NT2/D1 (cell line): ENCODE measurements around the gene PTRH1.

Source experiments
- DNase-seq: peaks from one replicate; pipeline ENCODE4 v3.0.0-alpha.2; 2011; ENCODE audit warnings: low read depth, low spot score
- H3K27me3 ChIP-seq: 2 replicates; pipeline ENCODE4 v1.6.0; 2011; ENCODE audit warnings: mild to moderate bottlenecking; ENCODE audit not compliant: insufficient read length, insufficient read depth
- H3K36me3 ChIP-seq: 2 replicates; pipeline ENCODE4 v1.6.1; 2011; ENCODE audit warnings: mild to moderate bottlenecking, low read length, mixed read lengths; ENCODE audit not compliant: insufficient read depth, insufficient read length
- H3K4me1 ChIP-seq: 2 replicates; pipeline ENCODE4 v1.5.1; 2011; ENCODE audit not compliant: insufficient read depth, insufficient read length
- H3K4me3 ChIP-seq: 2 replicates; pipeline ENCODE4 v1.5.1; 2011; ENCODE audit warnings: low read depth; ENCODE audit not compliant: insufficient read length
- H3K9ac ChIP-seq: 2 replicates; pipeline ENCODE4 v1.6.0; 2011; ENCODE audit warnings: low read depth; ENCODE audit not compliant: insufficient read length
- H3K9me3 ChIP-seq: 2 replicates; pipeline ENCODE4 v1.5.1; 2011; ENCODE audit warnings: mild to moderate bottlenecking, low read length; ENCODE audit not compliant: insufficient read depth
- SUZ12 ChIP-seq: IDR thresholded peaks from 2 replicates; pipeline ENCODE4 v1.6.1; 2011; ENCODE audit not compliant: insufficient read length, insufficient read depth; ENCODE audit errors: extremely low read depth
- YY1 ChIP-seq: IDR thresholded peaks from 2 replicates; pipeline ENCODE4 v1.6.1; 2011; ENCODE audit not compliant: insufficient read length, insufficient read depth
- ZNF274 ChIP-seq: IDR thresholded peaks from 2 replicates; pipeline ENCODE4 v1.6.1; 2011; ENCODE audit warnings: mild to moderate bottlenecking, low read depth, low read length

The PTRH1 gene

GRCh38 chr9:127698985-127699670 lies 16.3 kb downstream of the PTRH1 start:
- peak overlapping the region; percentile 56 for H3K4me3 ChIP-seq
- peak; percentile 95 for DNase-seq
- peak overlapping the region; percentile 84 for H3K9ac ChIP-seq
- H3K9me3 ChIP-seq: no peaks in the 10 kb centered on the region
- H3K4me1 ChIP-seq: no peaks in the 10 kb centered on the region
- no peaks in the 10 kb centered on the region for H3K36me3 ChIP-seq
- TF ChIP-seq ZNF274 (no peak), SUZ12 (no peak), YY1 (no peak)
- H3K27me3 ChIP-seq: no peaks in the 10 kb centered on the region

GRCh38 chr9:127698386-127698785 lies 17.1 kb downstream of the PTRH1 start:
- no peak for DNase-seq
- Histone ChIP-seq H3K36me3 (no peaks in the 10 kb centered on the region), H3K9me3 (no peaks in the 10 kb centered on the region), H3K9ac (peak overlapping the region; percentile 84), H3K4me1 (no peaks in the 10 kb centered on the region), H3K27me3 (no peaks in the 10 kb centered on the region), H3K4me3 (no peak overlapping the region)
- TF ChIP-seq YY1: no peak
- TF ChIP-seq ZNF274: no peak
- no peak for TF ChIP-seq SUZ12

GRCh38 chr9:127697575-127697974 lies 17.9 kb downstream of the PTRH1 start:
- H3K4me1 ChIP-seq: no peaks in the 10 kb centered on the region
- no peaks in the 10 kb centered on the region for H3K9me3 ChIP-seq
- no peak overlapping the region for H3K4me3 ChIP-seq
- no peaks in the 10 kb centered on the region for H3K27me3 ChIP-seq
- TF ChIP-seq YY1 (no peak), SUZ12 (no peak), ZNF274 (no peak)
- DNase-seq: no peak
- H3K9ac ChIP-seq: no peak overlapping the region
- H3K36me3 ChIP-seq: no peaks in the 10 kb centered on the region

DNA sequence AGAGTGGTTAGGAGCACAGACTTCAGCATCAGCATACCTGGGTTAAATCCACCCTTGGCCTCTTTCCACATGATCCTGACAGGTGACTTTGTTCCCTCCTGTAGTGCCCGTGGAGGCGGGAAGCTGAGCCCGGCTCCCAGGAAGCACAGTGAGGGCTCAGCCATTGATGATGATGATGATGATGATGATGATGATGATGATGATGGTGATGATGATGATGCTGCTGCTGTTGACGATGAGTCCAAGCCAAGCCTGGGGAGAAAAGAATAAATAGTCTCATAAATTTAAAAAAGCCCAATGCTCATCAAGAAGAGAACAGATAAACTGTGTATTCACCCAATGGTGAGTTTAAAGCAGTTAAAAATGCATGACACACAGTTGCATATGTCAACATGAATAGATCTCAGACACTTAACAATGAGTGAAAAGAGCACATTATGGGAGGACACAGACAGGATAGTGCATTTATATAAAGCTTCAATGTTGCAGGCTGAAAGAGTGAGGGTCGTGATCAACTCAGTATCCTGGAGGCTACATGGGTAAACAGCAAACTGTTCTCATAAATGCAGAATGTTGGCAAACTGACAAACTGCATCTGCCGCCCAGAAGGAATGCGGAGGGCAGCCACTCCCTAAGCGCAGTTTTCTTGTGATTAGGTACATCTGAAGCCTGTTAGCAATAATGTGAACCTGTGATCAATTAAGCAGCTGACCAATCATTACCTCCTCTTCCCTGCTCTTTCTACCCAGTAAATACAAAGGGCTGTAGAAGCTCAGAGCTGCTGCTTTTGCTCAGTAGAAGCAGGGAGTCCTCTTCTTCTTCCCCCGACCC lies 20.4 kb downstream of the PTRH1 start:
- H3K36me3 ChIP-seq: peaks cover 7% of the 10 kb centered on the region
- H3K9ac ChIP-seq: no peak overlapping the region
- H3K27me3 ChIP-seq: no peaks in the 10 kb centered on the region
- H3K4me3 ChIP-seq: no peak overlapping the region
- TF ChIP-seq SUZ12 (no peak), YY1 (no peak), ZNF274 (no peak)
- 0 out of 2 replicates have a peak, but pooled peaks cover 3% of the 10 kb centered on the region for H3K9me3 ChIP-seq
- no peak for DNase-seq
- H3K4me1 ChIP-seq: no peaks in the 10 kb centered on the region

- peaks cover 15% of the 10 kb centered on the region; the same call in 1 of the 2 replicates for H3K9me3 ChIP-seq
- H3K9ac ChIP-seq: no peak overlapping the region
- H3K4me3 ChIP-seq: no peak overlapping the region
- no peaks in the 10 kb centered on the region for H3K4me1 ChIP-seq
- DNase-seq: no peak
- peaks cover 7% of the 10 kb centered on the region for H3K36me3 ChIP-seq
- TF ChIP-seq SUZ12 (no peak), YY1 (no peak), ZNF274 (no peak)
- no peaks in the 10 kb centered on the region for H3K27me3 ChIP-seq
These were observed 21.8 kb downstream of the PTRH1 start for GRCh38 chr9:127693697-127694096.

GRCh38 chr9:127693143-127693542 lies 22.3 kb downstream of the PTRH1 start:
- TF ChIP-seq YY1 (no peak), ZNF274 (no peak), SUZ12 (no peak)
- Histone ChIP-seq H3K27me3 (no peaks in the 10 kb centered on the region), H3K9ac (no peak overlapping the region), H3K36me3 (peaks cover 7% of the 10 kb centered on the region), H3K9me3 (peaks cover 15% of the 10 kb centered on the region; the same call in 1 of the 2 replicates), H3K4me1 (no peaks in the 10 kb centered on the region), H3K4me3 (no peak overlapping the region)
- DNase-seq: no peak

DNA sequence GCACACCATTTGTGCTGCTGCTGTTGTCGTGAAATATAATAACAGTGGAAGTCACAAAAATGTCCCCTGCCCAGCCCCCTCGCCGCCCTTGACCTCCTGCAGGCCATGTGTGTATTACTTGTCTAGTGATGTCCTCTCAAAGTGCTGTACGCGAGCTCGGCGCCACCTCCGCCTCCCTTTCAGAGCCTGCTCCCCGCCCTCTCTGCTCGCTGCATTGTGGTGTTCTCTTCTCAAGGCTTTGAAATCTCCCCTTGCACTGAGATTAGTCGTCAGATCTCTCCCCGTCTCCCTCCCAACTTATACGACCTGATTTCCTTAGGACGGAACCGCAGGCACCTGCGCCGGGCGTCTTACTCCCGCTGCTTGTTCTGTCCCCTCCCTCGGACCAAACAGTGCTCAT lies 23.4 kb downstream of the PTRH1 start:
- Histone ChIP-seq H3K9me3 (peaks cover 15% of the 10 kb centered on the region; the same call in 1 of the 2 replicates), H3K4me3 (no peak overlapping the region), H3K9ac (no peak overlapping the region), H3K27me3 (no peaks in the 10 kb centered on the region), H3K36me3 (peaks cover 7% of the 10 kb centered on the region), H3K4me1 (no peaks in the 10 kb centered on the region)
- no peak for DNase-seq
- TF ChIP-seq SUZ12 (no peak), ZNF274 (no peak), YY1 (no peak)
